Epithelial cell of esophagus (primary cell): ENCODE measurements around the gene TENM4.
"Not testable (repeated sequence)": the region's sequence is repeated elsewhere in the genome, so short reads cannot be mapped to it uniquely, and the experiment has no call there.

Source experiments
- DNase-seq: peaks from one replicate; pipeline ENCODE4 v3.0.0; 2010; ENCODE audit warnings: low read depth
- H3K4me3 ChIP-seq: 2 replicates; pipeline ENCODE4 v1.5.1; 2011; ENCODE audit warnings: mild to moderate bottlenecking, low read length, control low read depth
- TF ChIP-seq, protein P1 (sequence below): IDR thresholded peaks from 2 replicates; pipeline ENCODE4 v1.5.1; 2011; ENCODE audit warnings: low read depth, mild to moderate bottlenecking, low read length, control low read depth, inconsistent platforms; ENCODE audit not compliant: insufficient read depth; ENCODE audit errors: missing control alignments

TENM4 gene

DNA sequence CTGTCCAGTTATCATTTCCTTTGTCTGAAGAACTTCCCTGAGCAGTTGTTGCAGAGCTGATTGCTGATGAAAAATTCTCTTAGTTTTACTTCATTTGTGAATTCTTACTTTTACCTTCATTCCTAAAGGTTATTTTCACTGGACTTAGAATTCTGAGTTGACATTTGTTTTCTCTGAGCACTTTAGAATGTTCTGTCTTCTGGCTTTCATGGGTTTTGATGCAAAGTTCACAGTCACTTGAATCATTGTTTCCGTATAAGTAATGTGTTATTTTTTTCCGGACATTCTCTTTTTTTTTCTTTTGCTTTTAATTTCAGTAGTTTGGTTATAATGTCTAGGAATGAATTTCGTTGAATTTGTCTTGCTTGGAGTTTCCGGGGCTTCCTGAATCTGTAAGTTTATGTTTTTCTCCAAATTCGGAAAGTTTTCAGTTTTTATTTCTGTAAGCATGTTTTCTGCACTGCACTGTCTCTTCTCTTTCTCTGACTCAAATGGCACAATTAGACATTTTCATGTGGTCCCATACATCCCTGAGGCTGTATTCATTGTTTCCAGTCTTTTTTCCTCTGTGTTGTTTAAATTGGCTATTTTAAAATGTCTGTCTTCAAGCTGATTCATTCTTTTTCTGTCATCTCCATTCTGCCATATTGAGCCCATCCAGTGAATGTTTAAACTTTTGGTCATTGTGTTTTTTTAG, 797.7 kb downstream of the TENM4 start:
- TF ChIP-seq, protein P1, sequence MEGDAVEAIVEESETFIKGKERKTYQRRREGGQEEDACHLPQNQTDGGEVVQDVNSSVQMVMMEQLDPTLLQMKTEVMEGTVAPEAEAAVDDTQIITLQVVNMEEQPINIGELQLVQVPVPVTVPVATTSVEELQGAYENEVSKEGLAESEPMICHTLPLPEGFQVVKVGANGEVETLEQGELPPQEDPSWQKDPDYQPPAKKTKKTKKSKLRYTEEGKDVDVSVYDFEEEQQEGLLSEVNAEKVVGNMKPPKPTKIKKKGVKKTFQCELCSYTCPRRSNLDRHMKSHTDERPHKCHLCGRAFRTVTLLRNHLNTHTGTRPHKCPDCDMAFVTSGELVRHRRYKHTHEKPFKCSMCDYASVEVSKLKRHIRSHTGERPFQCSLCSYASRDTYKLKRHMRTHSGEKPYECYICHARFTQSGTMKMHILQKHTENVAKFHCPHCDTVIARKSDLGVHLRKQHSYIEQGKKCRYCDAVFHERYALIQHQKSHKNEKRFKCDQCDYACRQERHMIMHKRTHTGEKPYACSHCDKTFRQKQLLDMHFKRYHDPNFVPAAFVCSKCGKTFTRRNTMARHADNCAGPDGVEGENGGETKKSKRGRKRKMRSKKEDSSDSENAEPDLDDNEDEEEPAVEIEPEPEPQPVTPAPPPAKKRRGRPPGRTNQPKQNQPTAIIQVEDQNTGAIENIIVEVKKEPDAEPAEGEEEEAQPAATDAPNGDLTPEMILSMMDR: no peak
- no peak for DNase-seq
- no peak overlapping the region for H3K4me3 ChIP-seq

DNA sequence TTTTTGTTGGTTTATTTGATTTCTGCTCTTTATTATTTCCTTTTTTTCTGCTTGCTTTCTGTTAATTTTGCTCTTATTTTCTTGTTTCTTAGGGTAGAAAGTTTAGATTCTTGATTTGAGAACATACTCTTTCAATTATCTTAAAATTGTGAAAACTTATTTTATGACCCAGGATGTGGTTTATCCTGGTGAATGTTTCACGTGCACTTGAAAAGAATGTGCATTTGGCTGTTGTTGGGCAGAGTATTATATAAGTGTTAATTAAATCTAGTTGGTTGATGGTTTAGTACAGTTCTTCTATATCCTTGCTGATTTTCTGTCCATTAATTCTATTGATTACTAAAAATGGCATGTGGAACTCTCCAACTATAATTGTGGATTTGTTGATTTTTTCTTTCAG, 799.3 kb downstream of the TENM4 start:
- DNase-seq: no peak
- TF ChIP-seq, protein P1: no peak
- no peak overlapping the region for H3K4me3 ChIP-seq

DNA sequence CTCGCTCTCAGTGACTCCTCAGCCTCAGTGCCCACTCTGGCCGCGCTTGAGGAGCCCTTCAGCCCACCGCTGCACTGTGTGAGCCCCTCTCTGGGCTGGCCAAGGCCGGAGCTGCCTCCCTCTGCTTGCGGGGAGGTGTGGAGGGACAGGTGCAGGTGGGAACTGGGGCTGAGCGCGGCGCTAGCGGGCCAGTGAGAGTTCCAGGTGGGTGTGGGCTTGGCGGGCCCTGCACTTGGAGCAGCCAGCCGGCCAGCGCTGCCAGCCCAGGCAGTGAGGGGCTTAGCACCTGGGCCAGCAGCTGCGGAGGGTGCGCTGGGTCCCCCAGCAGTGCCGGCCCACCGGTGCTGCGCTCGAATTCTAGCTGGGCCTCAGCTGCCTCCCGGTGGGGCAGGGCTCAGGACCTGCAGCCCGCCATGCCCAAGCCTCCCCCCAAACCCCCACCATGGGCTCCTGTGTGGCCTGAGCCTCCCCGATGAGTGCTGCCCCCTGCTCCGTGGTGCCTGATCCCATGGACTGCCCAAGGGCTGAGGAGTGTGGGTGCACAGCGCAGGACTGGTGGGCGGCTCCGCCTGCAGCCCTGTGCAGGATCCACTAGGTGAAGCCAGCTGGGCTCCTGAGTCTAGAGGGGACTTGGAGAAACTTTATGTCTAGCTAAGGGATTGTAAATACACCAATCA, 802.0 kb downstream of the TENM4 start:
- TF ChIP-seq, protein P1: no peak
- DNase-seq: no peak
- H3K4me3 ChIP-seq: no peak overlapping the region

DNA sequence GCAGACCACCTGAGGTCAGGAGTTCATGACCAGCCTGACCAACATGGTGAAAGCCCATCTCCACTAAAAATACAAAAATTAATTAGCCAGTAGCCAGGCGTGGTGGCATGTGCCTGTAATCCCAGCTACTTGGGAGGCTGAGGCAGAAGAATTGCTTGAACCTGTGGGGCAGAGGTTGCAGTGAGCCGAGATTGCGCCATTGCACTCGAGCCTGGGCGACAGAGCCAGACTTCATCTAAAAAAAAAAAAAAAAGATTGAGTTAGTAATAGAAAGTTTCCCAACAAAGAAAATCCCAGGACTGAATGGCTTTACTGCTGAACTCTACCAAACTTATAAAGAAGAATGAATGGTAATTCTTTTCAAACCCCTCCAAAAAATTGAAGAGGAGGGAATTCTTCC, 803.3 kb downstream of the TENM4 start:
- DNase-seq, H3K4me3 ChIP-seq: not testable (repeated sequence)

DNA sequence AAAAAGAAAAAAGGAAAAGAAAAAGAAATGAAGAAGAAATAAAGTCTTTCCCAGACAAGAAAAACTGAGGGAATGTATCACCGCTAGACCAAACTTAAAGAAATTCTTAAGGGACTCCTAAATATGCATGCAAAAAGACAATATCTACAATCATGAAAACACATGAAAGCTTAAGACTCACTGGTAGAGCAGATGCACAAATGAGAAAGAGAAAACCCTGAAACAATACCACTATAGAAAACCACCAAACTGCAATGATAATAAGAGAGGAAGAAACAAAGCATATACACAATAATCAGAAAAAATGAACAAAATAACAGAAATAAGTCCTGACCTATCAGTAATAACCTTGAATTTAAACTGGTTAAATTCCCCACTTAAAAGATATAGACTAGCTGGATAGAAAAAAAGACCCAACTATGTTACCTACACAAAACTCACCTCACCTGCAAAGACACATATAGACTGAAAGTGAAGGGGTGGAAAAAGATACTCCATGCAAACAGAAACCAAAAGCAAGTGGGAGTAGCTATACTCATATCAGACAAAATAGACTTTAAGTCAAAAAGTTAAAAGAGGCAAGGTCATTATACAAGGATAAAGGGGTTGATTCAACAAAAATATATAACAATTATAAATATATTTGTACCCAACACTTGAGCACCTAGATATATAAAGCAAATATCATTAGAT, 804.9 kb downstream of the TENM4 start:
- H3K4me3 ChIP-seq: no peak overlapping the region
- no peak for DNase-seq
- TF ChIP-seq, protein P1: no peak

DNA sequence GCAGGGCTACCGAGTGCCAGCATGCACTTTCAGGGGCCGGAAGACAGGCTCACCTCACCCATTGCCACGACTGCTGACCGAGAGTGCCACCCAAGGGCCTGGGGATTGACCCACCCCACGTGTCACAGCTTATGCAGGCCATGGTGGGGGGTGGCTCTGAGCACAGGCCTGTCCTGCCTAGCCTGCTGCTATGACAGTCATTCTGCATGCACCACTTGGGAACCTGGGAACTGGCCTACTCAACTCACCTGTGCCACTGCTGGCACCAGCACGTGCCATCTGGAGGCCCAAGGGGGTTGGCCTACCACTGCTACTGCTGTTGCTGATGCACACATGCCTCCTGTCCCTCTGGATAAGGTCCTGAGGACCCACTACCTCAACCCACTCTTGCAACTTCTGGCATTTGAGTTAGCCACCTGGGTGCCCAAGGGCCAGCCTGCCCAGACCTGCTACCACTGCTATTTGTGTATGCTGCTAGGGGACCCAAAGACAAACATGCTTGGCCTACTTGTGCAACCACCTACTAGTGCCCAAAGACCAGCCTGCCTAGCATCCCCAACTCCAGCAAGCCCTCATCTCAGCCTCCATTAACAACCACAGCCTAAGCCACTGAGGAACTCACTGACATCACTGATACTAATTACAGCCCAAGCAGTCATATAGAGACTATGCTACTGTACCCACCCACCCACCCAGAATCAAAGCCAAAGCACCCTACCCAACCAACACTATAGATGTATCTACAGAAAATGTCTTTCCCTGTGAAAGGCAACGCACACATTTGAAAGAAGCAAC, 807.1 kb downstream of the TENM4 start:
- TF ChIP-seq, protein P1: no peak
- DNase-seq: no peak
- no peak overlapping the region for H3K4me3 ChIP-seq
